ENCODE results near the gene PHTF2. TPM values are rescaled to one million over a fixed set of nuclear protein-coding genes. Genes with fewer than 3 reads are reported as not detected.
A peak's percentile ranks its signal among the peaks of the same experiment; 100 is the strongest.

PHTF2 gene
- total and polyA plus RNA-seq, 10 of the 15 experiments (the other 5 are each of a cell fraction or from before 2014, with no cell fraction given) = 12.9 to 41.8 (median 27.0) TPM

- intact Hi-C loops (cut with micrococcal nuclease; ENCODE audit: unreplicated experiment) (loop anchor here (5.0 kb wide), 1 partner anchor 85 kb away; no protein-coding TSS in a partner anchor), in situ Hi-C loops (cut with MboI) (no loop called here)
- CTCF ChIA-PET = interaction anchor here (0.7 to 9.8 kb wide), 9 partner anchors 23 to 144 kb away, joined by 3 to 218 read pairs (median 4); no protein-coding TSS in a partner anchor
- DNase-seq (ENCODE audit: low read depth, low spot score) = peak; percentile 53
- no peaks in the 10 kb centered on the region for H3K27me3 ChIP-seq (replicated peaks in 1 of 2; ENCODE audit: control insufficient read depth in 2 of 2, insufficient read depth in 2 of 2, low read length in 1 of 2)
- peak; percentile 72 for FAIRE-seq
- no TSS peak for BruUV-seq (replicated peaks)
- no peak overlapping the region for H3K9ac ChIP-seq (ENCODE audit: control insufficient read depth, insufficient read depth, low read length)
- TF ChIP-seq RUNX3 (IDR thresholded peaks at IDR 0.05; ENCODE audit: low read length) (peak; percentile 72), POU2F2 (IDR thresholded peaks at IDR 0.05; ENCODE audit: borderline replicate concordance, low read depth, low read length) (peak; percentile 90; the same call in 2 of the 3 replicates), ATF7 (IDR thresholded peaks at IDR 0.05; ENCODE audit: low read depth) (peak; percentile 44; the same call in 1 of the 2 replicates), PML (IDR thresholded peaks at IDR 0.05; ENCODE audit: low read length) (no peak), PBX3 (IDR thresholded peaks at IDR 0.05; ENCODE audit: insufficient replicate concordance, low read depth, low read length) (peak; percentile 58), RAD51 (IDR thresholded peaks at IDR 0.05) (peak; percentile 68), FOXM1 (IDR thresholded peaks at IDR 0.05; ENCODE audit: low read depth, low read length) (no peak), PKNOX1 (IDR thresholded peaks at IDR 0.05) (peak; percentile 92)
- RAD21 ChIA-PET (ENCODE audit: unreplicated experiment) = interaction anchor here (1.1 to 2.5 kb wide), 11 partner anchors 56 to 388 kb away, joined by 3 to 32 read pairs (median 4); partner anchors contain the start of gene RSBN1L
- no peaks in the 10 kb centered on the region; a peak in 1 of 4 replicates for H3K36me3 ChIP-seq (ENCODE audit: control insufficient read depth in 2 of 2, insufficient read depth in 2 of 2, low read length in 1 of 2)
- no peak overlapping the region for H3K4me2 ChIP-seq (ENCODE audit: control insufficient read depth, insufficient read depth)
- no peak overlapping the region for H2AFZ ChIP-seq (ENCODE audit: control insufficient read depth, low read depth, low read length)
- SMC1A ChIA-PET (ENCODE audit: uncharacterized antibody, unreplicated experiment) = interaction anchor here (0.7 to 4.0 kb wide), 11 partner anchors 8 to 105 kb away, joined by 4 to 56 read pairs (median 6); partner anchors contain the start of gene RSBN1L
- WGBS (ENCODE audit: insufficient coverage, insufficient replicate concordance, low lambda C conversion rate, missing lambda C conversion rate) = 30% methylated on average over 1 of the region's 1 CpG
- H3K9me3 ChIP-seq (replicated peaks; ENCODE audit: control insufficient read depth, insufficient read depth, low read length) = no peaks in the 10 kb centered on the region
- no peaks in the 10 kb centered on the region for H4K20me1 ChIP-seq (ENCODE audit: control insufficient read depth, insufficient read depth)
- H3K27ac ChIP-seq (ENCODE audit: control insufficient read depth, insufficient read depth) = no peak overlapping the region
- peaks cover 3% of the 10 kb centered on the region; the same call in 1 of the 2 replicates for H3K4me1 ChIP-seq (ENCODE audit: control insufficient read depth, insufficient read depth, low read length)
- no peak overlapping the region for H3K4me3 ChIP-seq
- H3K79me2 ChIP-seq (ENCODE audit: control insufficient read depth, insufficient read depth, low read length) = peaks cover 32% of the 10 kb centered on the region
- peak; percentile 91 for ATAC-seq
- POLR2A ChIA-PET = interaction anchor here (0.7 to 0.9 kb wide), 3 partner anchors 62 to 97 kb away, joined by 3 to 9 read pairs (median 3); partner anchors contain the start of gene RSBN1L
Measured at GRCh38 chr7:77757589-77757988, 41.0 kb upstream of the PHTF2 start.
